ENCODE measurements around the gene ELOB. TPM values are rescaled to one million over a fixed set of nuclear protein-coding genes. Genes with fewer than 3 reads are reported as not detected.

ELOB gene
- total RNA-seq, 1 donor from 2014 or later: 323 TPM

- Histone ChIP-seq H3K4me2 (ENCODE audit: low read length) (no peak overlapping the region), H3K4me1 (ENCODE audit: insufficient read depth, low read length) (peaks cover 13% of the 10 kb centered on the region), H3K27me3 (ENCODE audit: insufficient read depth, low read length) (no peaks in the 10 kb centered on the region), H3K27ac (ENCODE audit: low read depth, low read length) (no peak overlapping the region), H2AFZ (ENCODE audit: low read depth, low read length) (no peak overlapping the region), H4K20me1 (ENCODE audit: insufficient read depth, low read length) (peaks cover 93% of the 10 kb centered on the region), H3K4me3 (ENCODE audit: insufficient read depth, low read depth, low read length) (no peak overlapping the region), H3K36me3 (ENCODE audit: insufficient read depth, low read length) (peaks cover 53% of the 10 kb centered on the region), H3K9me3 (ENCODE audit: insufficient read depth, low read depth, low read length) (no peaks in the 10 kb centered on the region), H3K79me2 (ENCODE audit: insufficient read depth, low read length) (peaks cover 95% of the 10 kb centered on the region), H3K9ac (ENCODE audit: low read length) (no peak overlapping the region)
- Mint-ChIP-seq H3K4me1 (ENCODE audit: low read depth, unreplicated experiment) (peaks cover 23% of the 10 kb centered on the region), H3K27me3 (ENCODE audit: low read depth, unreplicated experiment) (no peaks in the 10 kb centered on the region), H3K27ac (ENCODE audit: unreplicated experiment) (peak overlapping the region; percentile 62), H3K4me3 (ENCODE audit: unreplicated experiment) (no peak overlapping the region), H3K9me3 (ENCODE audit: unreplicated experiment) (no peaks in the 10 kb centered on the region), H3K36me3 (ENCODE audit: low read depth, unreplicated experiment) (peaks cover 38% of the 10 kb centered on the region)
- TF ChIP-seq EZH2 (IDR thresholded peaks at IDR 0.05; ENCODE audit: insufficient read depth, low read length) (no peak), CTCF (IDR thresholded peaks at IDR 0.05; ENCODE audit: insufficient read depth, low read depth, low read length) (no peak)
- DNase-seq (ENCODE audit: low read depth) (no peak), FAIRE-seq (no peak)
Measured at GRCh38 chr16:2771496-2772402, 5.3 kb downstream of the ELOB start.

DNA sequence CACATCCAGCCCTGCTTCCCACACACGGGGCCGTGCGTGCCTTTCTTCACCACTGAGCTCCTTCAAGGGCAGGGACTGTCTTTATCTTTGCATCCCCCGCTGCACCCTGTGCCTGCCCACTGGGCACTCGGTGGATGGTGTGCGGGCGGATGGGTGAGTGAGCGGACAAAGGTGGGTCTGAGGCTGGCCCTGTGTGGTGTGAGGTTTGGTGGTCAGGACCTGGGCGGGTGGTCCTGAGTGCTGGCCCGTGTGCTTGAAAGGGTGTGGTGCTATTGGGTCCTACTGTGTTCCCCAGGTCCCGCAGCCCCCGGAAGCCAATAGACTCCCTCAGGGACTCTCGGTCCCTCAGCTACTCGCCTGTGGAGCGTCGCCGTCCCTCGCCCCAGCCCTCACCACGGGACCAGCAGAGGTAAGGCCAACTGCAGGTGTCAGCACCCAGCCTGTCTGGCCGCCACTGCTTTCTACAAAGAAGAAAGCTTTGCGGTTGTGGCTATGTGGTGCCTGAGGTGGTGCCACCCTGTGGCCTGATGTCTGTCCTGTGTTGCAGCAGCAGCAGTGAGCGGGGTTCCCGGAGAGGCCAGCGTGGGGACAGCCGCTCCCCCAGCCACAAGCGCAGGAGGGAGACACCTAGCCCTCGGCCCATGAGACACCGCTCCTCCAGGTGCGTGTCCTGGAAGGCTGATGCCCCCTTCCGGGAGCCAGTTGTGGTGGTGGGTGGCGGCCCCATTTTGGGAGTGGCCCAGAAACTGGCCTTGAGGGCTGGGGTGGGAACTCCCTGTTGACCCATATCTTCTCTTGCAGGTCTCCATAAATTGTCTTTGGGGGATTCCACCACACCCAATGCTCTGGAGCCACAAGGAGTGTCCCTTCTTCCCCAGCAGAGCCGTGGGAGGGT lies 6.8 kb downstream of the ELOB start:
- peaks cover 95% of the 10 kb centered on the region for H3K79me2 ChIP-seq (ENCODE audit: insufficient read depth, low read length)
- peaks cover 67% of the 10 kb centered on the region for H3K36me3 ChIP-seq (ENCODE audit: insufficient read depth, low read length)

More for the DNA sequence above, 6.8 kb downstream of the ELOB start:
- H4K20me1 ChIP-seq (ENCODE audit: insufficient read depth, low read length): peaks cover 96% of the 10 kb centered on the region
- peaks cover 6% of the 10 kb centered on the region for H3K4me1 ChIP-seq (ENCODE audit: insufficient read depth, low read length)
- H3K4me2 ChIP-seq (ENCODE audit: low read length): no peak overlapping the region
- H3K27me3 ChIP-seq (ENCODE audit: insufficient read depth, low read length): no peaks in the 10 kb centered on the region
- no peak for TF ChIP-seq CTCF (IDR thresholded peaks at IDR 0.05; ENCODE audit: insufficient read depth, low read depth, low read length)
- peaks cover 44% of the 10 kb centered on the region for H3K36me3 Mint-ChIP-seq (ENCODE audit: low read depth, unreplicated experiment)
- peak overlapping the region; percentile 87 for H3K27ac Mint-ChIP-seq (ENCODE audit: unreplicated experiment)
- H3K27me3 Mint-ChIP-seq (ENCODE audit: low read depth, unreplicated experiment): no peaks in the 10 kb centered on the region
- DNase-seq (ENCODE audit: low read depth) (no peak), FAIRE-seq (no peak)
- no peak overlapping the region for H3K27ac ChIP-seq (ENCODE audit: low read depth, low read length)
- no peak overlapping the region for H3K9ac ChIP-seq (ENCODE audit: low read length)
- H3K4me3 Mint-ChIP-seq (ENCODE audit: unreplicated experiment): no peak overlapping the region
- H3K4me1 Mint-ChIP-seq (ENCODE audit: low read depth, unreplicated experiment): peaks cover 23% of the 10 kb centered on the region
- no peak overlapping the region for H3K4me3 ChIP-seq (ENCODE audit: insufficient read depth, low read depth, low read length)
- H2AFZ ChIP-seq (ENCODE audit: low read depth, low read length): no peak overlapping the region
- H3K9me3 ChIP-seq (ENCODE audit: insufficient read depth, low read depth, low read length): peaks cover 2% of the 10 kb centered on the region
- H3K9me3 Mint-ChIP-seq (ENCODE audit: unreplicated experiment): peaks cover 2% of the 10 kb centered on the region

All from astrocyte (in vitro differentiated cells and primary cell).